Measurements from ENCODE around the gene CMTM7.

DNA sequence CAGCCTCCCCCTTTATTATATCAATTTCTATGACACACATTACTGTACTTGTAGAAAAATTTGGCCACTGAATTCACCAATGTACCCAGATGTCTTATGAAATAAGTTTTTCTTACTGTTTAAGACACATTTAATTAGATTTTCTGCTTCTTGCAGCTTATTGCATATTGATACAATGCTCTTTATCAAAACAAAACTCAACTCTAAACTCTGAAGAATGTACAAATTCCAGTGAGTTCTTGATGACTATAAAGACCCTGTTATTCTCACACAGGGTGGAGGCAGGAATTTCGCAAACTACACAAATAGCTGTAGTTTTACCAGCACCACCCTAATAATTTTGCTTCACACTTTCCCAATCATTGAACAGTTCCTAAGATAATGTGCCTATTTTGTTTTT is 89.0 kb downstream of the CMTM7 start:
- TF ChIP-seq, protein P1, sequence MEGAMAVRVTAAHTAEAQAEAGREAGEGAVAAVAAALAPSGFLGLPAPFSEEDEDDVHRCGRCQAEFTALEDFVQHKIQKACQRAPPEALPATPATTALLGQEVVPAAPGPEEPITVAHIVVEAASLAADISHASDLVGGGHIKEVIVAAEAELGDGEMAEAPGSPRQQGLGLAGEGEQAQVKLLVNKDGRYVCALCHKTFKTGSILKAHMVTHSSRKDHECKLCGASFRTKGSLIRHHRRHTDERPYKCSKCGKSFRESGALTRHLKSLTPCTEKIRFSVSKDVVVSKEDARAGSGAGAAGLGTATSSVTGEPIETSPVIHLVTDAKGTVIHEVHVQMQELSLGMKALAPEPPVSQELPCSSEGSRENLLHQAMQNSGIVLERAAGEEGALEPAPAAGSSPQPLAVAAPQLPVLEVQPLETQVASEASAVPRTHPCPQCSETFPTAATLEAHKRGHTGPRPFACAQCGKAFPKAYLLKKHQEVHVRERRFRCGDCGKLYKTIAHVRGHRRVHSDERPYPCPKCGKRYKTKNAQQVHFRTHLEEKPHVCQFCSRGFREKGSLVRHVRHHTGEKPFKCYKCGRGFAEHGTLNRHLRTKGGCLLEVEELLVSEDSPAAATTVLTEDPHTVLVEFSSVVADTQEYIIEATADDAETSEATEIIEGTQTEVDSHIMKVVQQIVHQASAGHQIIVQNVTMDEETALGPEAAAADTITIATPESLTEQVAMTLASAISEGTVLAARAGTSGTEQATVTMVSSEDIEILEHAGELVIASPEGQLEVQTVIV (IDR thresholded peaks at IDR 0.05; ENCODE audit: borderline replicate concordance, partially characterized antibody): no peak
- TF ChIP-seq JUNB (IDR thresholded peaks at IDR 0.05): no peak
- TF ChIP-seq POLR2AphosphoS5 (IDR thresholded peaks at IDR 0.05; ENCODE audit: low read length): no peak
- no peak for TF ChIP-seq POLR2A (IDR thresholded peaks at IDR 0.05; ENCODE audit: low read depth, low read length)
- TF ChIP-seq, protein P2, sequence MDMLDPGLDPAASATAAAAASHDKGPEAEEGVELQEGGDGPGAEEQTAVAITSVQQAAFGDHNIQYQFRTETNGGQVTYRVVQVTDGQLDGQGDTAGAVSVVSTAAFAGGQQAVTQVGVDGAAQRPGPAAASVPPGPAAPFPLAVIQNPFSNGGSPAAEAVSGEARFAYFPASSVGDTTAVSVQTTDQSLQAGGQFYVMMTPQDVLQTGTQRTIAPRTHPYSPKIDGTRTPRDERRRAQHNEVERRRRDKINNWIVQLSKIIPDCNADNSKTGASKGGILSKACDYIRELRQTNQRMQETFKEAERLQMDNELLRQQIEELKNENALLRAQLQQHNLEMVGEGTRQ (IDR thresholded peaks at IDR 0.05; ENCODE audit: borderline replicate concordance, low read depth, low read length): no peak
- TF ChIP-seq ASH2L (IDR thresholded peaks at IDR 0.05; ENCODE audit: borderline replicate concordance, low read depth): no peak
- TF ChIP-seq, protein P3, sequence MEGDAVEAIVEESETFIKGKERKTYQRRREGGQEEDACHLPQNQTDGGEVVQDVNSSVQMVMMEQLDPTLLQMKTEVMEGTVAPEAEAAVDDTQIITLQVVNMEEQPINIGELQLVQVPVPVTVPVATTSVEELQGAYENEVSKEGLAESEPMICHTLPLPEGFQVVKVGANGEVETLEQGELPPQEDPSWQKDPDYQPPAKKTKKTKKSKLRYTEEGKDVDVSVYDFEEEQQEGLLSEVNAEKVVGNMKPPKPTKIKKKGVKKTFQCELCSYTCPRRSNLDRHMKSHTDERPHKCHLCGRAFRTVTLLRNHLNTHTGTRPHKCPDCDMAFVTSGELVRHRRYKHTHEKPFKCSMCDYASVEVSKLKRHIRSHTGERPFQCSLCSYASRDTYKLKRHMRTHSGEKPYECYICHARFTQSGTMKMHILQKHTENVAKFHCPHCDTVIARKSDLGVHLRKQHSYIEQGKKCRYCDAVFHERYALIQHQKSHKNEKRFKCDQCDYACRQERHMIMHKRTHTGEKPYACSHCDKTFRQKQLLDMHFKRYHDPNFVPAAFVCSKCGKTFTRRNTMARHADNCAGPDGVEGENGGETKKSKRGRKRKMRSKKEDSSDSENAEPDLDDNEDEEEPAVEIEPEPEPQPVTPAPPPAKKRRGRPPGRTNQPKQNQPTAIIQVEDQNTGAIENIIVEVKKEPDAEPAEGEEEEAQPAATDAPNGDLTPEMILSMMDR (IDR thresholded peaks at IDR 0.05 in 2 of 3, conservative IDR thresholded peaks at IDR 0.05 in 1 of 3; ENCODE audit: control insufficient read depth in 2 of 3, extremely low read depth in 1 of 3, insufficient read depth in 1 of 3, low read depth in 3 of 3, low read length in 3 of 3): no peak
- TF ChIP-seq, protein P4, sequence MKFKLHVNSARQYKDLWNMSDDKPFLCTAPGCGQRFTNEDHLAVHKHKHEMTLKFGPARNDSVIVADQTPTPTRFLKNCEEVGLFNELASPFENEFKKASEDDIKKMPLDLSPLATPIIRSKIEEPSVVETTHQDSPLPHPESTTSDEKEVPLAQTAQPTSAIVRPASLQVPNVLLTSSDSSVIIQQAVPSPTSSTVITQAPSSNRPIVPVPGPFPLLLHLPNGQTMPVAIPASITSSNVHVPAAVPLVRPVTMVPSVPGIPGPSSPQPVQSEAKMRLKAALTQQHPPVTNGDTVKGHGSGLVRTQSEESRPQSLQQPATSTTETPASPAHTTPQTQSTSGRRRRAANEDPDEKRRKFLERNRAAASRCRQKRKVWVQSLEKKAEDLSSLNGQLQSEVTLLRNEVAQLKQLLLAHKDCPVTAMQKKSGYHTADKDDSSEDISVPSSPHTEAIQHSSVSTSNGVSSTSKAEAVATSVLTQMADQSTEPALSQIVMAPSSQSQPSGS (IDR thresholded peaks at IDR 0.05; ENCODE audit: low read length): no peak
- no peak for TF ChIP-seq ZNF274 (IDR thresholded peaks at IDR 0.05; ENCODE audit: insufficient read depth, insufficient read length)
- TF ChIP-seq RAD51 (IDR thresholded peaks at IDR 0.05): no peak
- TF ChIP-seq IKZF2 (IDR thresholded peaks at IDR 0.05): no peak
- TF ChIP-seq NFIC (IDR thresholded peaks at IDR 0.05; ENCODE audit: low read depth, low read length): no peak
- TF ChIP-seq NR2F1 (conservative IDR thresholded peaks at IDR 0.05): no peak
- TF ChIP-seq, protein P5, sequence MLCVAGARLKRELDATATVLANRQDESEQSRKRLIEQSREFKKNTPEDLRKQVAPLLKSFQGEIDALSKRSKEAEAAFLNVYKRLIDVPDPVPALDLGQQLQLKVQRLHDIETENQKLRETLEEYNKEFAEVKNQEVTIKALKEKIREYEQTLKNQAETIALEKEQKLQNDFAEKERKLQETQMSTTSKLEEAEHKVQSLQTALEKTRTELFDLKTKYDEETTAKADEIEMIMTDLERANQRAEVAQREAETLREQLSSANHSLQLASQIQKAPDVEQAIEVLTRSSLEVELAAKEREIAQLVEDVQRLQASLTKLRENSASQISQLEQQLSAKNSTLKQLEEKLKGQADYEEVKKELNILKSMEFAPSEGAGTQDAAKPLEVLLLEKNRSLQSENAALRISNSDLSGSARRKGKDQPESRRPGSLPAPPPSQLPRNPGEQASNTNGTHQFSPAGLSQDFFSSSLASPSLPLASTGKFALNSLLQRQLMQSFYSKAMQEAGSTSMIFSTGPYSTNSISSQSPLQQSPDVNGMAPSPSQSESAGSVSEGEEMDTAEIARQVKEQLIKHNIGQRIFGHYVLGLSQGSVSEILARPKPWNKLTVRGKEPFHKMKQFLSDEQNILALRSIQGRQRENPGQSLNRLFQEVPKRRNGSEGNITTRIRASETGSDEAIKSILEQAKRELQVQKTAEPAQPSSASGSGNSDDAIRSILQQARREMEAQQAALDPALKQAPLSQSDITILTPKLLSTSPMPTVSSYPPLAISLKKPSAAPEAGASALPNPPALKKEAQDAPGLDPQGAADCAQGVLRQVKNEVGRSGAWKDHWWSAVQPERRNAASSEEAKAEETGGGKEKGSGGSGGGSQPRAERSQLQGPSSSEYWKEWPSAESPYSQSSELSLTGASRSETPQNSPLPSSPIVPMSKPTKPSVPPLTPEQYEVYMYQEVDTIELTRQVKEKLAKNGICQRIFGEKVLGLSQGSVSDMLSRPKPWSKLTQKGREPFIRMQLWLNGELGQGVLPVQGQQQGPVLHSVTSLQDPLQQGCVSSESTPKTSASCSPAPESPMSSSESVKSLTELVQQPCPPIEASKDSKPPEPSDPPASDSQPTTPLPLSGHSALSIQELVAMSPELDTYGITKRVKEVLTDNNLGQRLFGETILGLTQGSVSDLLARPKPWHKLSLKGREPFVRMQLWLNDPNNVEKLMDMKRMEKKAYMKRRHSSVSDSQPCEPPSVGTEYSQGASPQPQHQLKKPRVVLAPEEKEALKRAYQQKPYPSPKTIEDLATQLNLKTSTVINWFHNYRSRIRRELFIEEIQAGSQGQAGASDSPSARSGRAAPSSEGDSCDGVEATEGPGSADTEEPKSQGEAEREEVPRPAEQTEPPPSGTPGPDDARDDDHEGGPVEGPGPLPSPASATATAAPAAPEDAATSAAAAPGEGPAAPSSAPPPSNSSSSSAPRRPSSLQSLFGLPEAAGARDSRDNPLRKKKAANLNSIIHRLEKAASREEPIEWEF (IDR thresholded peaks at IDR 0.05; ENCODE audit: insufficient replicate concordance, low read depth, low read length): no peak
